DND-41 (cell line): ENCODE data around the gene SOX6.

Experiments used
- EZH2 ChIP-seq: IDR thresholded peaks from 3 replicates; pipeline ENCODE4 v1.6.1; 2012; ENCODE audit warnings: borderline replicate concordance, low read depth, mild to moderate bottlenecking, moderate library complexity, low read length, inconsistent platforms; ENCODE audit not compliant: severe bottlenecking
- TF ChIP-seq, protein P1 (sequence below): IDR thresholded peaks from 2 replicates; pipeline ENCODE4 v1.5.1; 2012; ENCODE audit warnings: borderline replicate concordance, low read length, moderate library complexity, mild to moderate bottlenecking; ENCODE audit not compliant: poor library complexity, severe bottlenecking; ENCODE audit errors: extremely low read depth

DNA sequence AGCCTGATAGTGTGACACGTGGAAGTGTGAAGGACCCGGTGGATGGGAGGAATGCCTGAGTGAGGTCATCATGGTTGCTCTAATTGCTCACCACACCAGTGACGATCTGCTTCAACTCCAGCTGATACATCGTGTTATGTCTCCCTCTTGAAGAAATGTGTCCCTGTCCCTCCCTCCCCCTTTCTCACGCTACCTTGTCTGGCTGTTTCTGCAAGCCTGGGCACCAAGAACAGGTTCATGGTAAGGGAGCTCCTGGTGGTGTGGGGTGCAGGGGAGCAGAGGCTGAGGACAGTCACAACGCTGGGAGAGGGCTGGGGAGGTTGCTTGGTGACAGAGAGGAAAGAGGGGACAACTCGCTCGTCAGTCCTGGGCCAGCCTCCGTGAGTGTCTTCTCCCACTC lies 413.4 kb downstream of the SOX6 start:
- TF ChIP-seq, protein P1, sequence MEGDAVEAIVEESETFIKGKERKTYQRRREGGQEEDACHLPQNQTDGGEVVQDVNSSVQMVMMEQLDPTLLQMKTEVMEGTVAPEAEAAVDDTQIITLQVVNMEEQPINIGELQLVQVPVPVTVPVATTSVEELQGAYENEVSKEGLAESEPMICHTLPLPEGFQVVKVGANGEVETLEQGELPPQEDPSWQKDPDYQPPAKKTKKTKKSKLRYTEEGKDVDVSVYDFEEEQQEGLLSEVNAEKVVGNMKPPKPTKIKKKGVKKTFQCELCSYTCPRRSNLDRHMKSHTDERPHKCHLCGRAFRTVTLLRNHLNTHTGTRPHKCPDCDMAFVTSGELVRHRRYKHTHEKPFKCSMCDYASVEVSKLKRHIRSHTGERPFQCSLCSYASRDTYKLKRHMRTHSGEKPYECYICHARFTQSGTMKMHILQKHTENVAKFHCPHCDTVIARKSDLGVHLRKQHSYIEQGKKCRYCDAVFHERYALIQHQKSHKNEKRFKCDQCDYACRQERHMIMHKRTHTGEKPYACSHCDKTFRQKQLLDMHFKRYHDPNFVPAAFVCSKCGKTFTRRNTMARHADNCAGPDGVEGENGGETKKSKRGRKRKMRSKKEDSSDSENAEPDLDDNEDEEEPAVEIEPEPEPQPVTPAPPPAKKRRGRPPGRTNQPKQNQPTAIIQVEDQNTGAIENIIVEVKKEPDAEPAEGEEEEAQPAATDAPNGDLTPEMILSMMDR, result no peak
- no peak for TF ChIP-seq EZH2
